Measurements from ENCODE around the gene PRDM15.

Gene PRDM15

DNA sequence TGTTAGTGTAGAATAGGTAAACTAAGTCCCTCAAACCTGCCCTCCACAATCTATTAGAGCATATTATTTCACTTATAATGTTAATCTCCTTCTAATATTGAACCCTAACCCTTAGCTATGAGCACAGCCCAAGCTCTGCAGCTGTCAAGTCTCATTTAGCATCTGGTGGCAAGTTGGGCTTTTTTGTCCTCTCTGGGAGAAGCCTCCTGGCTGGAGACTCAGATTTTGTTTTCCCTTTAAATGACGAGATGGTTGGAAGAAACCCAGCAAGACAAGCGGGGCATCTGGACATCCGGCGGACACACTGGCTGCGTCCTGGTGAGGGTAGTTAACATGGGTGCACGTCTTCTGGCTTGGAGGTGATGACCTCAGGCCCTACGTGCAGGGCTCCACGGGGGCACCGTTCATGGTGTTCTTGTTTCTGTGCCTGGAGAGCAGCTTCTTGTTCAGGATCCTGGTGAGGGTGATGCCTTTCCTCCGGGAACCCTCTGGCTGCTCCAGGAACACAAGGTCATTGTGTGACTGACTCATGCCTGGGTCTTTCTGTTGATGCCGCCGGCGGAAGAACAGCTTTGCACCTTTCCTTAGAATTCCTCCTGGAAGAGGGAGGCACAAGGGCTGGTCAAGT, 9.7 kb upstream of the PRDM15 start:
- DNase-seq (ENCODE audit: low read depth in 2 of 3, low spot score in 2 of 3): no peak

DNA sequence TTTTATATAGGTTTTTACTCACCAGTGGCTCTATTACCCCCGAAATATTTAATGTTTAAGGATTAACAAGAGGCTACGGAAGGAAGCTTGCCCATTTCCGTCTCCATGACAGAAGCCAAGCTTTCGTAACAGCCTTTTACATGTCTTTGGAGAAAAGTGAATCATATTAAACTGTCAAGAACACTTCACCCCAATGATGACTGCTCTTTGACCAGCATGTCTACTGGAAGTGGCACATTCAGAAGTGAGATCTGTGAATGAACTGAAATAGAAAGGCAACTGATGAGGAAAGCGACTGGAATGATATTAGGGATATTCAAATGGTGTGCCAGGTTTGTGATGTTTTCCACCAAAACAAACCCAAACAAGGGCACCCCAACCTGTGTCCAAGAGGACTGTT, 8.5 kb upstream of the PRDM15 start:
- DNase-seq (ENCODE audit: low read depth in 2 of 3, low spot score in 2 of 3): no peak

DNA sequence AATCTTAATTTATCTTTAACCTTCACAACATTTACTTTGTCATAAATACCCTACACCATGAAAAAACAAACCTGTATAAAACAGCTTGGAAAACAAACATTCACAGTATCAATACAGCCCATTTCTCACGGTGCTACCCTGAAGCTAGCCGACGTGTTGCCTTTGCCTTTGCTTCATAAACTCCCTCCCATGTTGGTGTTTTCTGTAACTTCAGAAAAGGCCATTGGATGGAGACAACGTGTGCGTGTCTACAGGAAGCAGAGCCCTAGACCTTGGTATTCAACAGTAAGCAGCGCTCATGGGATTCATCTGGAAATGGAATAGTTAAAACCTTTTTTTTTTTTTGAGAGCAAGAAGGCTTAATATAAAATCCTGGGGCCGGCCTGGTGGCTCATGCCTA, 7.2 kb upstream of the PRDM15 start:
- DNase-seq (ENCODE audit: low read depth in 2 of 3, low spot score in 2 of 3): no peak

DNA sequence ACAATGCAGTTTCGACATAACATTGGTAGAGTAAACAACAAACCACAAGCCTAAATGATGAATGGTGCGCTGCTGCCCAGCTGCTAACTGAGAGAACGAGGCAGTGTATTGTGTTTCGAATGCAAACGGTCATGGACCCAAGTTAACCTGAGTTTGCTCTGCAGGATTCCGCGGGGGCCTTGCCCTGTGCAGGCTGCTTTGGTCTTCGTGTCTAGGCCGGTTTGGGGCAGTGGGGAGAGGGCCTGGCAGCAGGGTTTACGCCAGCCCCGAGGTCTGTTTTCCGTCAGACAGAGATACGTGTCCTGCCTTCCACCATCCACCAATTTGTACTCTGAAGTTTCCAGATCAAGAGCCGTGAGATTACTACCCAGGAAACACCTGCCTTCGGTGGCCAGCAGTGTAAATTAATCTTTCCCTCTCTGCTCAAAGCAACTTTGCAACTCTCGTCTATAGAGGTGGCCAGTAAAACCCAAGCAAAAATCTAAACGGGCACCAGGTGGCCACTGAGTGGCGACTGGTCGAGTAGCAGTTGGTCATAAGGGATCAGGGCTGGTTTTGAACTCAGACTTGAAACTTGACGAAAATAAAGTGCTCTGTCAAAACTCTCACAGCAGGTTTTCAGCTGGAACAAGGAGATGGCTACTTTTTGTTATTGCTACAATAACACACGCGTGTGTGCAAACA, 6.3 kb upstream of the PRDM15 start:
- no peak for DNase-seq (ENCODE audit: low read depth in 2 of 3, low spot score in 2 of 3)

DNA sequence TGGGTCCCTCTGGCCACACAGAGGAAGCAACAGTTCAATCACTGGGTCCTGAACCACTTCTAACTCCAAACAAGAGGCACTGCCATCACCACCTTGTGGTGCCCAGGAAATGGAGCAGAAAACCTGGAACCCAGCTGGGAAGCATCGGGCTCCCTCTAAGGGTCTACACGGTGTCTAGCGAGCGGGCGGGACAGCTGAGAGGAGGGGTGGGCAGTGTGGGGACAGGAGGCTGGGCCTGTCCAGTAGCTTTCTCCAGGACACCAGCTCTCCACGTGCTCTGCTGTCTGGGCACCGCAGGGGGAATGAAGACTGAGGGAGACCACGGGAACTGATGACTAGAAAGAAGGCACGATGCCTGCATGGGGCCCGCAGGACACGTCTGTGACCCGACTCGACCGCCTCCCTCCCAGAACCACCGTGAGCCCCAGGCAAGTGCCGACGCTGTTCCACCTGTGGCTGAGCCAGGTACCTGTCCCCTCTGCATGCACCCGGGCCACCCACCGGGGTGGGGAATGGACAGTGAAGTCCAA, 5.4 kb upstream of the PRDM15 start:
- DNase-seq (ENCODE audit: low read depth in 2 of 3, low spot score in 2 of 3): no peak

DNA sequence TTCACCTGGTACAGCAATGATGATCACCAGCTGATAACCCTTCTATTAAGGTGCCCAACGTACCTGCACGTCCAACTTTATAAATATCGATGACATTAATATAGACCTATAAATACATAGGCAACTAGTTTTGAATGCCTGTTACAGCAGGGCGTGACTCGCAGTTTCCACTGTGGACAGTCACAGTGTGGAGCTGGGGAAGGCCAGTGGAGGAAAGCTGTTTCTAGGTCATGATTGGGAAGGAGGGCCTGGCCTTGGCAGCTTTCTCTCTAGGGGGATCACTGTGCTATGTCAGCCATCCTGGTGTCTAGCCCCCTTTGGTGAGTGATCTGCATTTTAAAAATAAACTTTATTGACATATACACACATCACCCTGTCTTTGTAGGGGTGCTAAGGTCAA, 4.4 kb upstream of the PRDM15 start:
- no peak for DNase-seq (ENCODE audit: low read depth in 2 of 3, low spot score in 2 of 3)

DNA sequence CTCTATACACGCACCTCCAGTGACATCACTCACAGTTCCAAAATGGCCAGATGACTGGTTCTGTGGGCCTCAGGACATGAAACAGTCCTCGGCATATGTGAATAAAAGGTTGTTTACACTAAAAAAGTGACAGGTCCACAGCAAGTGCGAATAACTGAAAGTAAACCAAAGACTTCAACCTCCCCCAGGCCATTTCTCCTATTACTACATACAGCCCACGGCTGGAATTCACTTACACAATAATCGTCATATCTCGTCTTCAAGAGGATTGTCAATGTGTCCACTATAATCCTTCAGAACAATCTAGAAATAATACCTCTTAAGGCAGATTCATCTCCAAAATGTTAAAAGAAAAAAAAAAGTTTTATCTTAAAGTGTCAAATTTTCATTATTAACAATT, 1.9 kb upstream of the PRDM15 start:
- DNase-seq (ENCODE audit: low read depth in 2 of 3, low spot score in 2 of 3): no peak

DNA sequence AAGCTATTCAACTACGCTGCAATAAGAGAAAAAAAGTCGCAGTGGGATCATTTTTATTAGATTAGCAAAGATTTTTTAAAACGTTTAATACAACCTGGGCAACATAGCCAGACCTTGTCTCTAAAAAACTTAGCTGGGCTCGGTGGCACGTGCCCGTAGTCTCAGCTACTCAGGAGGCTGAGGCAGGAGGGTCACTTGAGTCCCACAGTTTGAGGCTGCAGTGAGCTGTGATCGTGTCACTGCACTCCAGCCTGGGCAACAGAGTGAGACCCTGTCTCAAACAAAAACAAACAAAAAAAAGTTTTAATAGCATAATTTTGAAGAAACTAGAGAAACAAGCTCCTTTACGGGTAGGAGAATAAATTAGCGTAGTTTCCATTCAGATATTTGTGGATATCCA, 1.0 kb upstream of the PRDM15 start:
- no peak for DNase-seq (ENCODE audit: low read depth in 2 of 3, low spot score in 2 of 3)

DNA sequence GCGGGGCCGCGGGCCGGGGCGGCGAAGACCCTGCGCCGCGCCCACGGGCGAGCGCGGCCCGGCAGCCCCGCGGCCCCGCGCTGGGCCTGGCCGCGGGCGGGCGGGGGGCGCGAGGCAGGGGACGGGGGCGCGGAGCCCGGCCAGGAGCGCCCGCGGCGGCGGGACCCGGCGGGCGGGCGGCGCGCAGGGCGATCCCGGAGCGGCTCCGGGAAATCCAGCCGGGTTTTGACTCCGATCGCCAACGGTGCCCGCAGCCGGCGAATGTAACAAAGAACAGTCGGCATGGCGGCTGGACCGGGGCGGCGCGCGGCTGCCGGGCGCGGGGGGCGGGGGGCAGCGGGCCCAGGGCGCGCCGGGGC, 334 bp downstream of the PRDM15 start:
- DNase-seq (ENCODE audit: low read depth in 2 of 3, low spot score in 2 of 3): peak in 2 of 3 experiments; percentile 46 to 47

DNA sequence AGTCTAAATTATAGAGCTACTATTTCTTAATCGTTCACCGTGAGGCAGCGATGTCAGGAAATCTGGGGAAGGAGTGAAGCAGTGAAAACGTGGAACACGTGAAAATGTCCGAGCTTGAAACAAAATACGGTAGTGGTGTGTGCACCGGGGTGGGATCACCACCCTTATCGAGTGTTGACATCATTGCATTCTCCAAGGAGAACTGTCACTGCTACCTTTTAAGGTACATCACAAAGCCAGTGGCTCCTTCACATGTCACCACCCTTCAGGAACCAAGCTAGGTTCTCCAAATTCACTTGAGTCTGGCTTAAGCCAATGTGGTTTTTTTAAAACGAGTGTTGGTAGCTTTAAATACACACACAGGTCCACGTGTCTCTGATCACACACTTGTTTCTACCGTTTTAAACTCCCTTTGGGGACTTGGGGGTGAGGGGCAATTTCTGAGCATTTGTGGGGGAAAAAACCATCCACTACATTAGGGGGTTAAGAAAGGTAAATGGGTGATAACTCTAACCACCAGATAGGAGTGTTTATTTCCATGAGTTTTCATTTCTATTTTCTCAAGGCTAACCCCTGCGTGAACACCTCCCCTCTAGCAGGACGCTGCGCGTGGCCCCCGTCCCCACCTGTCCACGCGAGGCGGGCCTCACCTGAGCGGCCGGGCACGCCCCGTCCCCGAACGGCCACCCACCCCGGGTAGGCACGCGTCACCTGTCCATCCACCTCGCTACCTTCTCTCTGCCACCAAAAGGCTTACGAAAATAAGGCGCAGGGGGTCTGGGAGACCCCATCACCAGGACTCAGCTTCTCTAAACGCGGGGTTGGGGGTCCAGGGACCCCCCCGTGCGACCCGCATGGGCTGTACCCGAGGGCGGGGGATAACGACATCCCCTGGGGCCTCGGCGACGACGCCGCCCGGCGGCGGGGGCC, 978 bp downstream of the PRDM15 start:
- no peak for DNase-seq (ENCODE audit: low read depth in 2 of 3, low spot score in 2 of 3)

DNA sequence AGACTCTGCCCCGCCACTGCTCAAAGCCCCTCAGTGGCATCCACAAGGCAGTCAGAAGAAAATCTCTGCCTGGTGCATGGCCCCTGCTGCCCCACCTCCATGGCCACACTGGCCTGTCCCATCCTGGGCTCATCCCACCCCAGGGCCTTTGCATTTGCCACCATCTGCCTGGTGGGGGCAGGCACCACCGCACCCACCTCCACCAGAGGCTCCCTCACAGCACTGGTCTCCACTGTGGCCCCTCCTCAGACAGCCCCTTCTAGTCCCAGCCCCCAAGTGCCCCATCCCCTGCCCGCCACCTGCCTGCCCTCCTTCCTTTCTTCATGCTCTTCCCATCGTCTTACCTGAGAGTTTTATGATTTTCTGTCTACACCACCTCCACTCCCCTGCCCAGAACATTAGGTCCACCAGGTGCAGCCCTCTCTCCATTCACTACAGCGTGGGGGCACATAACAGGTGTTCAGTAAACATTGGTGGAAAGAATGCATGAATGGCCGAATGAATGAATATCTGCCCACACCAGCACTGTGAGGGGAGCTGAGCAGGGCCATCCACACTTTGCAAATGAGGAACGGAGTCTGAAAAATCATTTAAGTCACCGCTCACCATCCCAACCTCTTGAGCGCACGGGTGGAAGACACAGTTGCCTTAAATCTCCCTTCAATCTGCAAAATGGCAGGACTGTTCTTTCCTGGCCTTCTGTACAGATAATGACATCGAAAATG, 2.1 kb downstream of the PRDM15 start:
- no peak for DNase-seq (ENCODE audit: low read depth in 2 of 3, low spot score in 2 of 3)

DNA sequence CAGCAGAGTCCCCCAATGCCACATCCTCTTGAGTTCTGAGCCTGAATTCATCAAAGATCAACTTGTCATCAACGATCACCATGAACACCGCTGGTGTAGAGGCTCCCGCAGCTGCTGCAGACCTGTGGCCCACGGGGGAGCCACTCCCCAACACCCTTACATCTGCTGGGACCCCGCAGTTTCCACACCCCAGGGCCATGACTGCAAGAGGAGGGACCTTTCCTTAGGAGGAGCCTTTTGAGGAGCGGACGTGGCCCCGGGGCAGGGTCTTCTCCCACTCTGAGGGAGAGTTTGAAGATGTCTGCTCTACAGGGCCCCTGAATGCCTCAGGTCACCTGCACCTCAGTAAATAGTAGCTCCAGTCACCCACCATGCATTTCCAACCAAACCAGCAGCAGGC, 2.7 kb downstream of the PRDM15 start:
- no peak for DNase-seq (ENCODE audit: low read depth in 2 of 3, low spot score in 2 of 3)

DNA sequence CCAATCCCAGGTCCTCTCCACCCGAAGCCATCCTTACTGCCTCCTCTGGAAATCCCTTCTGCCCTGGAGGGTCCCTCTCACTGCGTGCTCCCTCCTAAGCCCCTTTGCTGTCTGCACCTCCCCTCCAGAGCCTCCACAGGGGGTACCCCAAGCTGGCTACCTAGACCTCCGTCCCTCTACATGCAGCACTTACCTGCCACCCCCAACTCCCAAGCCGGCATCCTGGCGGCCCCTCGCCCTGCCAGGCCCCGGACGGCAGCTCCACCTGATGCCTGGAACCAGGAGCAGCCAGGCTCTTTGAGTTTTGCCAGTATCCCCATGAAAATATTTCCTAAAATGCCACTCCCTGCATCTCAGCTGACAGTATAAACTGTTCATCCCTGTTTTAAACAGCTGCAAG, 4.1 kb downstream of the PRDM15 start:
- DNase-seq (ENCODE audit: low read depth in 2 of 3, low spot score in 2 of 3): no peak

DNA sequence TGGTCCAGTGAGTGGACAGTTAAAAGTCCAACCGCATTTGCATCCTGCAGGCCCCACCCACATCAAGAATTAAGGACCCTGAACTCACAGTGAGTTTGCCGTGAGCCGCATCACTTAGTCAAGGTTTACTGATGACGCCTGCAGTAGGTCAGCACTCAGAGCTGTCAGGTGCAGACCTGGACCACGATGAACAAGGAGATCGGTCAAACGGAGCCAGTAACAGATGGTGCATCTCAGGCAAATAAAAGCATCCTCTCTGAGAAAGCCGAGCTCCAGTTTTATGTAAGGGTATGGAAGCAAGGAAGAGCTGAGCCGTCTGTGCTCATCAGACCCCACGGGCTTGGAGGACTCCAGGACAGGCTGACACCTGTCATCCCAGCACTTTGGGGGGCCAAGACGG, 4.5 kb downstream of the PRDM15 start:
- DNase-seq (ENCODE audit: low read depth in 2 of 3, low spot score in 2 of 3): no peak

DNA sequence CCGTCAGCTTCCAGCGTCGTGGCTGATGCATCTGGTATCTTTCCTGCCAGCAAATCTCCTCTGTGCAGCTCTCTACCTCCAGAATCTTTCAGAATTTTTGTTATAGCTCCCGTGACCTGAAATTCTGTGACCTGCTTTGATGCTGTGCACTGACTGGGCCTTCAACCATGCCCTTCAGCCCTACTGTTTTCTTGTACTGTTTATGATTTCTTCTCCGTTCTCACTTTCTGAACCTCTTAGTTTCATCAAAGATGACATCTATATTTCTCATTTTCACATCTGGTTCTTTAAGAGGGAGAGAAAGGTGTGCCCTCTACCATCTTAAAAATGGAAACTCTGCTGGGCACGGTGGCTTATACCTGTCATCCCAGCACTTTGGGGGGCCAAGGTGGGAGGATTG, 5.7 kb downstream of the PRDM15 start:
- DNase-seq (ENCODE audit: low read depth in 2 of 3, low spot score in 2 of 3): no peak

DNA sequence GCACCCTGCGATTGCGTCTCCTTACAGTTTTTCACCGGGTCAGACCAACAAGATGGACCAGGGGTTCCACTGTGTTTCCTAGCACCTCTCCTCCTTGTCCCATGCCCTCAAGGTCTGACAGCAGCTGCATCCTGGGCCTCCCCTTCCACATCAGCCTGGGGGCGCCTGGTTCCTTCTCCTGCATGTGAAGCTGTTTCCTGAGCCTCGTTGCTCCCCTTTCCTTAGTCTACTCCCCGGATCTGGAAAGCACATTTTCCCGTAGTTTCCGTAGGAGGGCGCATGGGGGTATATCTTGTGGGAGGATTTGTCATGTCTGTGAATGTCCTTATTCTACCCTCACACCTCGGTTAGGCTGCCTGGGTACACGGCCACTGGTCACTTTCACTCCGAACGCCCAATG, 6.1 kb downstream of the PRDM15 start:
- DNase-seq (ENCODE audit: low read depth in 2 of 3, low spot score in 2 of 3): no peak

DNA sequence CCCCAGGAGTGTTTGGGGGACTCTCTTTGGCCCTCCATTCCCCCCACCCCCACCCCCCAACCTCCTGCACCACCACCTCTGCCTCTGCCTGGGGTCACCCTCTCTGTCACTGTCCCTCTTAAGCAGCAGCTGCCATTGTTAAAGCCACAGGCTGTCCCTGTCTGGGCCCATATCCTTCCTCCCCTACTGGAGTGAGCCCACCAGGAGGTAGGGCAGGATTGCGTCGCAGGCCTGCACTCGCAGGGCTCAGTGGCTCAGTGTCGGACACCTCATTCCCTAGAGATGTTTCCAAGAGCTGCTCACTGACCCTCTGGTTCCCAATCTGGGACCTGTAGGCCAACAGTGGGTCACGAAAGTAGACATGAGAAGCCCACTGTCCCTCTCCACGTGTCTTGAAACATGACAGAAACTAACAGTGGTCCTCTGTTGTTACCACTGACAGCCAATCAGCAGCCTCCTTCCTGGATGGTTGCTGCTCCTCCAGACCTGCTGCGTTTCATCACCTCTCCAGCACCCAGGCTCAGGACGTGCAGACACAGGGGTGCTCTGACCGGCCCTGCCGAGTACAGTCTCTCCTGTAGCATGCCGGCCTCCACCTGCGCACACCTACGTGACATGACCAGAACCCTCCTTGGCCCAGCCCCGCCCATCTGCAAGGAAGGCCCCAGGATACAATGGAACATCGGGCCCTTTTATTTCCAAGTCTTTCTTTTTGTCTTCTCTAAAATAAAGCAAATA, 7.7 kb downstream of the PRDM15 start:
- DNase-seq (ENCODE audit: low read depth in 2 of 3, low spot score in 2 of 3): no peak

DNA sequence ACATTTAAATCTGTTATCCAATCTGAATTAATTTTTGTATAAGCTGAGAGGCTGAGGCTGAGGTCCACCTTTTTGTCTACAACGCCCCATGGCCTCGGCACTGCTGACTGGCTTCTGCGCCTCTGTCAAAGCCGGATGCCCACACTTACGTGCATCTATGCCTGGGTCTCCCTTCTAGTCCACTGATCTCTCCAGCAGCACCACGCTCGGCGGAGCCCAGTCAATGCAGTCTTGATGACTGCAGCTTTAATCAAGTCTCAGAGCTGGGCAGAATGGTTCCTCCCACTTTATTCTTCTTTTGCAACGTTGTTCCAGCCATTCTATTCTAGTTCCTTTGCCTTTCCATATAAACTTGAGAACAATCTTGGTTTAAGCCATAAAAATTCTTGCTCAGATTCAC, 9.4 kb downstream of the PRDM15 start:
- DNase-seq (ENCODE audit: low read depth in 2 of 3, low spot score in 2 of 3): no peak

DNA sequence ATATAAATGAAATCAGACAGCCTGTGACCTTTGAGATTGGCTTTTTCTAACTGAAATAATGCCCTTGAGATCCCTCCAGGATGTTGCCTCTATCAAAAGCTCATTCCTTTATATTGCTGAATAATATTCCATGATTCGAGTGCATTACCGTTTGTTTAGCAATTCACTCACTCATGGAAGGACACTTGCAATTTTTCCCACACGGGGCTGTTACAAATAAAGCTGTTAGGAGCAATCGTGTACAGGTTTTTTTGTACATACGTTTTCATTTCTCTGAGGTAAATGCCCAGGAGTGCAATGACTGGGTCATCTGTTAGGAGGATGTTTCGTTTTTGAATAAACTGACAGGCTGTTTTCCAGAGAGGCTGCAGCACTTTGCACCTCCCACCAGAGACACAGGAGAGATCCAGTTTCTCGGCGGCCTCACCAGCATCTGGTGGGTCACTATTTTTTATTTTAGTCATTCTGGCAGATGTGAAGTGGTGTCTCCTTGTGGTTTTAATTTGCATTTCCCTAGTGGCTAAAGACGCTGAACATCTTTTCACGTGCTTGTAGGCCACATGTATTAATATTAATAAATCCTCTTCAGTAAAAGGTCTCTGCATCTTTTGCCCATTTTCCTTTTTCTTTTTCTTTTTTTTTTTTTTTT, 11.0 kb downstream of the PRDM15 start:
- DNase-seq (ENCODE audit: low read depth in 2 of 3, low spot score in 2 of 3): no peak

DNA sequence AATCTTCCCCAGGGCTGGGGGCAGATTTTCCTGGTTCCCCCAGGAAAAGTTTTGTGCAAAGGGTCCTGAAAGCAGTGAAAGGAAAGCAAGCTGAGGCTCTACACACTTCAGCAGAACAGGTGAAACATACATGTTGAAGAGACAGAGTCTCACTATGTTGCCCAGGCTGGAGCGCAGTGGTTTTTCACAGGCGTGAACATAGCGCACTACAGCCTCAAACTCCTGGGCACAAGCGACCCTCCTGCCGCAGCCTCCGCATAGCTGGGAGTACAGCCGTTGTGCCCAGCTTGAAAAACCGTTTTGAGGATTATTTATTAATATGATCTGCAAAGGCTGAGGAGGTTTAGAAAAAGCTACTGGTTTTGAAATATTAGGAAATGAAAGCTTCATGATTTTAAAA, 11.8 kb downstream of the PRDM15 start:
- DNase-seq (ENCODE audit: low read depth in 2 of 3, low spot score in 2 of 3): no peak

Data from activated CD8-positive, alpha-beta memory T cell treated with anti-CD3 and anti-CD28 coated beads for 48 hours (primary cell).